Lower leg skin (tissue), 3 donors: ENCODE measurements around the gene GSN.

Source experiments
- CTCF ChIP-seq, 3 donors: fragments of 450-650 bp; IDR thresholded peaks; one replicate each; pipeline ENCODE4 v1.5.1; 2016; ENCODE audit warnings: antibody characterized with exemption in 3 of 3, mild to moderate bottlenecking in 3 of 3, moderate library complexity in 2 of 3
- POLR2A ChIP-seq, 2 donors: fragments of 450-650 bp; IDR thresholded peaks; one replicate each; pipeline ENCODE4 v1.6.1; 2016 to 2017; ENCODE audit warnings: antibody characterized with exemption in 2 of 2, mild to moderate bottlenecking in 1 of 2, moderate library complexity in 1 of 2

GRCh38 chr9:121283856-121284732, 16.1 kb downstream of the GSN start:
- no peak for TF ChIP-seq CTCF (IDR thresholded peaks at IDR 0.05)
- no peak for TF ChIP-seq POLR2A (IDR thresholded peaks at IDR 0.05)
